GM18502 (cell line): ENCODE measurements around the gene EIF2B2.

ENCODE experiments used
- ATAC-seq: cut with Tn5 transposase; IDR thresholded peaks from one replicate; pipeline ENCODE4 v1.9.1; 2021; ENCODE audit warnings: mild to moderate bottlenecking; ENCODE audit not compliant: unreplicated experiment, poor library complexity

EIF2B2 gene

DNA sequence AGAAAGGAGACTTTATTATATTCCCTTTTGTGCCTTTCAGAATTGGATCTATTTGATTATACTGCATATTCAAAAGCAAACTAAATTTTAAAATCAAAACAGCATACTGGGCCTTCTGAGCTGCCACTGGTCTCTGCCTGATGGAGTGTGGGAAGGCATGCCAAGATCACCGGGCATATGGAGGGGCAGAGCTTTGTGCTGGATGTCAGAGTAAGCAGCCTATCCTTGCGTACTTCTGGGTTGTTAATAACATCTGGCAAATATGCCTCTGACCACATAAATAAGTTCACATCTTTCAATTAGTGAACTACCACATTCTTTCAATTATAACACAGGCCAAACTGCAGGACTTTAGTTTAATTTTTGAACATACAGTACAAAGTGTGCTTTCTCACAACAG lies 30.2 kb downstream of the EIF2B2 start:
- no peak for ATAC-seq

DNA sequence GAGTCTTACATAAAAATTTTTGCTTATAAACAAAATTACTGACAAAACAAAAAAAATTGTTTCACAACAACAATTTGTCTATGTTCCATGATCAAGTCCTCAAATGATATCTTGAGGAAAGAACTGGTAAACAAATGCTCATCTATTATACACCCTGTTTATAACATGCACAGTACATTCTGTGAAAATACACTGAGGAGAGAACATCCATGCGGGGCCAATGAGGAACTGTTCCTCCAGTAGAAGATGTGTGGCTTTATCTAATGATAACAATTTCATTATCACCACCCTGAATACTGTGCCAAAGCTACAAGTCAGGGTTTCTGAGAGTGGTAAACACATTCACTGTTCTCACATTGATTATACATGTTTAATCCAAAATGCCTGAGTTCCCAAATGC lies 37.8 kb downstream of the EIF2B2 start:
- ATAC-seq: no peak

DNA sequence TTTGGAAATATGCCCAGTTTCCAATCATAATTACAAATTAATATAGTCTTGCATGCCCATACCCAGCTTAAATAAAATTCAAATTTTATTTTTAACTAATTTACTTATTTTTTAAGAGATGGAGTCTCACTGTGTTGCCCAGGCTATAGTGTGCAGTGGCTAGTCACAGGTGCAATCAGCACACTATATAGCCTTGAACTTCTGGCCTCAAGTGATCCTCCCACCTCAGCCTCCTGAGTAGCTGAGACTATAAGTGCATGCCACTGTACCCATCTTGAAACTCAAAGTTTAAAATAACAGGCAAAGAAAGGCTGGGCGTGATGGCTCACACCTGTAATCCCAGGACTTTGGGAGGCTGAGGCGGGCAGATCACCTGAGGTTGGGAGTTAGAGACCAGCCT lies 38.2 kb downstream of the EIF2B2 start:
- no peak for ATAC-seq

DNA sequence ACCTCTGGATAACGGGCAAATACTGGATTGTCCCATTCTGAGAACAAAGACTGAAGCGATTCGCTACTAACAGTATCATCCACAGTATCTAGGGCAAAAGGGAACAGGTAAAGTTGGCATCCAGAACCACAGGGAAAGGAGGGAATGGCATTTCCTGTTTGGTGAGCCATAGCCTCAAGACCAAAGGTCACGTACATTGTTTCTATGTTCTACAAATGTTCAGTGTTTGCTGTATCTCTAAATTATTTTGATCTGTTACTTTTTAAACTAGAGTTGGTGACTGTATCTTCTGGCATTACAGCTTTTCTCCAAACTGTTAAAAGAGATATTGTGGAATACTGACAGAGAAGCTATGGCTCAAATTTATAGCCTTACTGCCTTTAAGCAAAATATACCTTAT lies 38.9 kb downstream of the EIF2B2 start:
- ATAC-seq: no peak

DNA sequence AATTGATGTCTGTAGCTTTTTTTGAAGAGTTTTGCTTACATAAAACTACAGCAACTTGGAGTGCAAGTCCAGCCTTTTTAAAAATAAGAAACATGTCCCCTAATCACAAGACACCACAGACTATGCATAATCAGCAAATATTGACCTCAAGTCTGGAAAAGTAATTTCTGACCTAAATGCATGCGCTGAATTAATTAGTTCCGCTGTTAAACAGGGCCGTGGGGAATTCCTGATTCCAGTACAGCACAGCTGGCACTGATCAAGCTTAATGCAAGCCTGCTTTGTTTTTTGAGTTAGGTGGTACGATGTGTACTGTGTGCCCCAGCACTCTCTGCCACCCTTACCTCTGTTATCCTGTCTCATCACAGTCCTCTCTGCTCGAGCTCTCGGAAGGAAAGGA lies 39.3 kb downstream of the EIF2B2 start:
- ATAC-seq: no peak

DNA sequence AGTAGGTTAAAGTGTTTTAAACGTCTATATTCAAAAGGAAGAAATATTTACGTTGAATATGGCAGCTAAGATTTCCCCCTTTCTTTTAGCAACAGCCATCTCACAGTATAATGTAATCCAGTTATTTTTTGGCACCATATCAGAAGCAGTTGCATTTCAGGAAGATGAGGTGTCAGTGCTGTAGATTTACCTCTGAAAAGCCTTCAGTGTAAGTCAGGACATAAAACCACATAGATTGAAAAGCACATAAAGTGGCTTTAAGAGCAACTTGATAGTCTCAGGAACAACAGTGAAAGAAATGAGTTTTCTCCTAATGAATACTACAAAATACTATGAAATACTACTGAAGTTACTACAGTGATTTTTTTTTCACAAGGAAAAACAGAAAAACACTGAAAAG lies 41.6 kb downstream of the EIF2B2 start:
- ATAC-seq: no peak

DNA sequence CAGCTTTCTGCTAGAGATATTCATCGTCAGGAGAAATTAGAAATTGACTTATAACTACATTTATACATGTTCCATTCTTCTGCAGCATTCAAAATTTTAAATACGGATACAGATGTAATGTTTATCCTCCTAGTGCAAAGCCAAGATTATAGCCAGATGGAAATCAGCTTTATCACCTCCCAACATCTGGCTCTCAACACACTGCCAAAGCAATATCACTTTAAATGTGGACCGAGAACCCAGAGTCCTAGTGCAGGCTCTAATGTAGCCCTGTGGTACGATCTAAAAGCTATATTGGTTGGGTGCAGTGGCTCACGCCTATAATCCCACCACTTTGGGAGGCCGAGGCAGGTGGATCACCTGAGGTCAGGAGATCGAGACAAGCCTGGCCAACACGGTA lies 42.0 kb downstream of the EIF2B2 start:
- ATAC-seq: no peak

DNA sequence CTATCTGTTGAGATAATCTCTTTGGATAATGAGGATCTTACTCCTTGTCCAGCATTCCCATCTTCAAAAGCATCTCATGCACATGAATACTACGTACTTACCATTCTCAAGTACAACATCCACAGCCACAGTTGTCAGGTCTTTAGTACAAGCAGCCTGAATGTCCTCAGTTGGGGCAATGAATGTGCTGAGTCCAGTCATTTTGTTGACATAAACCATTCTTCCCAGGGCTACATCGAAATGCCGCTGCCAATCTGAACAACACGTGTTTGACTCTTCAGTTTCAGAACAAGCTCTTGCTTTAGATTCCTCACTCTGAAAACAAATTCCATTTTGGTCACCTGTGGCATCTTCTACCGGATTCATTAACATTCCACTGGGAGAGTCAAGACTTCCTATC lies 43.6 kb downstream of the EIF2B2 start:
- no peak for ATAC-seq

DNA sequence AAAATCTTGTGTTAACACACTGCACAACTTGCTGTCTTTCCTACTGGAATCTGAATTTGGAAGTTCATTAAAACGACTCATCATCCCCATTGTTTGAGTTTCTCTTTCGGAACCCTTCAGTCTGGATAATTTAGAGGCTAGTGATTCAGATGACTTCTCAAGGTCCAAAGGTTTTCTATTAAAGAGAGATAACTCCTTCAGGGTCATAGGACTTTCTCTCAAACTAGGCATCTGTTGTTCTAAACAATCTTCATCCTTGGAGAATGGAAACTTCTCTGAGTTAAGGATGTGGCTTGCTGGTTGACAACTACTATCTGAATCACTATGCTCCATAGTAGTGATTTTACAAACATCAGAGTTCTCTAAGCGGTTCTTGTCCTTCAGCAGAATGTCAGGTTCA lies 44.2 kb downstream of the EIF2B2 start:
- no peak for ATAC-seq

DNA sequence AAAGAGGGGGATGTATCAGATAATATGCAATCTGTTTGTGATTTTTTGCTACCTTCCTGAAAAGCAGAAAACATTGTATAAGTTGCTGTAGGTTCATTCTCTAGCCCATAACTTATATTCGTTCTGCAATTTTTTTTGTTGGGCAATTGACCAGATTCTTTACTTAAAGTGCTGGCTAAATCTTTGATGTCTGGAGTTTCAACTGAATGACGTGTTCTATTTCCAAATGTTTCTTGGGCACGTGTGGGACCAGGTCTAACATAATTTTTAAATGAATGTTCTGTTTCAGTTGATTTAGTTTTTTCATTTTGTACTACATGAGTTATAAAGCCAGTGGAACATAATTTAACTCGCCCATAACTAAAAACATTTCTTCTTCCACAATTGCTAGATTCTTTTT lies 44.8 kb downstream of the EIF2B2 start:
- no peak for ATAC-seq

DNA sequence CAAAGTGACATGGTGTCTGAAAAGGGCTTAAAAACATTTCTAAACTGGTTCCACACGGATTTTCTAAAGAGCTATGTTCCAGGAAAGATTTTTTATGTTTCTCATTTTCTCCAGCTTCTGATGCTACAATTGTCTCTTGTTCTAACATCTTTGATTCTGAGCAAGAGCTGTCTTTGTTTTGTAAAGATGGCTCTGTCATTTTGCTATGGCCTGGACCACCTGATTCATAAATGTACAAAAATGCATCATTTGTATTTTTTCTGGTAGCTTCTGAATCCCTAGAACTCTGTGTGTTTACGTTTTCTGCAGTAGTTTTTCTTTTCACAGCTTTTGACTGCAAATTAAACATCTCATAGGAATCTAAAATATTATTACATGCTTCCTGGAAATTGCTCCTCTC lies 45.4 kb downstream of the EIF2B2 start:
- ATAC-seq: no peak

DNA sequence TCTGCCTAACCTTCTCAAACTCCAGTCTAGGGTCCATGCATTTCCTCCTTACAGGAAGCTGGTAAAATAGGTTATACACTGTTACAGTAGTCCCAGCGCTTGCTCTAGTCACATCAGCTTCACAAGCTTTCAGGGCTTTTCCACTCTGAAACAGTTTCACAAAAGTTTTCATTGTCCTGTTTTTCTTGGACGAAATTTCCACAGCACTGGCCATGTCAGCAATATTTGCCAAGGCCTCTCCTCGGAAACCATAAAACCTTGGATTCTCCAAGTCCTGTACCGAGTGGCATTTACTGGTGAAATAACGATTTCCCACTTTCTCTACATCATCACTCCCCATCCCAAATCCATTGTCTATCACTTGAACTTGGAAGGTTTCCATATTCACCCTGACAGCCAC lies 46.4 kb downstream of the EIF2B2 start:
- no peak for ATAC-seq

DNA sequence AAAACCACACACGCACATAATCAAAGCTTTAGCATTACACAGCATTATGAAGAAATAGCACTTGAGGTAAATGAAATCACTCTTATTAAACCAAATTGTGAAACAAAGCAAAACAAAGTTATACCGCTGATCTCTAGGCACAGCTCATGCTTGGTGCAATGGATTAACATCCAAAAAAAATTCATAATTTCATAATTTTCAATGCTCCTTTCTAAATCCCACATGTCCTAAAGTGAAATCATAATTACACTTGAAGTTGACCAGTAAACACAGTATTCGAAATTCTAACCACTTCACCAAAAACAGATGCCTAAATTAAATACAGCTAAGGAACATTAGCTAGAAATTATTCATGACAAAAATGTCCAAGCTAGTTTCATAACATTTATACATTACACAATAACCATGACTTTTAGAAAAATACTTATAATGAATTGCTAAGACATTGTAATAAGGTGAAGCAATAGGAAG lies 47.0 kb downstream of the EIF2B2 start:
- no peak for ATAC-seq

DNA sequence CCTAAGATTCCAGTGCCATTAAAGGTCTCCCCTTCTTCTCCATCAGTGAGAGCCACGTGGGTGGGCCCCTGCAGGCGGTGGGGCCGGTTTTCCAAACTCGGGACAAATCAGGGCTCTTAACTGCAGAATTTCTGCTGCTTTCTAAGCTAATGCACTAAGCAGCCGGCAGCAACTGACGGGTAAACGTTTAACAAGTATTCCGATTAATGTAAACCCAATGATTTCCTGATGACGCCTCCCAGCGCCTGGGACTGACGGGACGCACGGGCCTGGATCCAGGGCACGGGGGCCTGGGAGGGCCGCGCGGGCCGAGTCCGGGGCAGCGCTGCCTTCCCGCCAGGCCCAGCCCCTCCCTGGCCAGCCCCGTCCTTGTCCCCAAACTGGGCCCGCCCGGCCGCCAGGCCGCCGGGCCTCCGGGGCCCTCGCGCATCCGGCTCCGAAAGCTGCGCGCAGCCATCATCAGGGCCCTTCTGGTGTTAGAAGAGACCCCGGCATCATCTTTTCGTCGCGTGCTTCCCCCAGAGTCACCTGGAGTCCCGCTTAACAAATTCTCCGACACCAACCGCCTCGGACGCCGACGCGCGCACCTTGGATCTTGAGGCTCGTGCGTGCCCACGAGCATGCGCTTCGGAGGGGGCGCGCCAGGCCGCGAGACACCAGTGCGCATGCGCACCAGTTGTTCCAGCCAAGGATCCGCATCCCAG lies 48.3 kb downstream of the EIF2B2 start, which contains the start of gene MLH3:
TSS of gene MLH3 (minus strand) at position 616 of the 704 bp plus-strand sequence. CDS start 1,812 bp downstream, outside the sequence.
- peak; percentile 75 for ATAC-seq

DNA sequence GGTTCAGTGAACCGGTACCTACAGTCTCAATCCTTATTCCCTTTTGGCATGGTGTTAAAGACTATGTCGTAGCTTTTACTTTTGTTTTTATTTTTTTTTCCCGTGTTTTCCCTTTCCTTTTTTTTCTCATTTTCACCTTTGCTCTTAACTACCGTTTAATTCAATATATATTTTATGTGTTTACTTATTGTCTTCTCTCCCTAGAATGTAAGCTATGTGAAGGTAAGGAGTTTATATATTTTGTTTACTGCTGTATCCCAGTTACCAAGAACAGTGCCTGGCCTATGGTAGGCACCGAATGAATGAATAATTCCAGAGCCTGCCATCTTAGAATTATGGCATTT lies 48.8 kb downstream of the EIF2B2 start:
- no peak for ATAC-seq

DNA sequence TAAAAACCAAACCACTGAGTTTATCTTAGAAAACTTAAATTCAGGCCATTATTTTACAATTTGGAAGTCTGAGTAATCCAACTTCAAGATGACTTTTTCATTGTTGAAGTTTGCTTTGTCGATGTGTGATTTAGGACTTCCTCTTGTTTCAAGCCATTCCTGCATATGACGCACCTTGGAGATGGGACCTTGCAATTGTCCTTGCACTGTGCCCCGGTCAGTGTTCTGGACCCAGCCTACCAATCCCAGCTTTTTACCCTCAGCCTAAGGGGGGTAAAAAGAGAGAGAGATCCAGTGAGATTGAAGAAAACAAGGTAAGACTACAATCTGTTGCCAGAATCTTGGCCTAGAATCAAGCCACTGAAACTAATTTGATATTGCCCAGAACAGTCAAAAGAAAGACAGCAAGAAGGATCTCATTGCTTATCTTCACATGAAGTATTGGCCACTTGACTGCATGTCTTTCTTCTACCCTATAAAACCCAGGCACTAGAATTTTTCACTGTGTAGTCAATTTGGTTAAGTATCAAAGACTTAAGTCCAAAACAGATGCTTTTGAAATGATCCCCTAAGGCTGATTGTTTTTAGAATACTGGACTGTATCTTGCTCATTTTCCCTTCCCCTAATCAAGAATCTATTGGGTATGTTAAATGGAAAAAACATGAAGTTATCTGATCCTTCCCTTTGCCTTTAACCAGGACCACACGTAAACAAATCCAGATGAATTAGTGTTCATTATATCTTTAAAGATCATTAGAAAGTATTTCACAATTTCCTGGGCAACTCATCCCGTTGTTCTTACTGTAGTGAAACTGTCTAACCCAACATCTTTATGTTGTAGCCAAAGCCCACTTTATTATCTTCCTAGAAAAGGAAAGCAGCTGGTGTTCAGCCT lies 50.9 kb downstream of the EIF2B2 start:
- no peak for ATAC-seq

DNA sequence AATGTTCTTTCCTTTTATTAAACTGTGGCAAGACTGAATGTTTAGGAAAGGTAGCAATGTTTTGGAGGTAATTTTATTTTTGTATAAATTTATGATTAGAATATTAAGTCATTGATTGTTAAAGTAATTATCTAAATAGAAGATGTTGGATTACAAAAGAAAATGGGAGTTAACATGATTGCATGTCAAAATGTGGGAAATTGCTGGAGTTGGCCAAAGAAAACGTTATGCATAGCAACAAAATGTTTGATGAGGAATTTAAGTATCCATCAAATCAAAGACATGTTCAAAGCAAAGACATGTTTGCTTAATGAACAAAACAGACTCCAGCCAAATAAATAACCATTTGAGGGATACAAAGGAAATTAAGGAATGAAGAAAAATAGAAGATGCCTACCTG lies 51.7 kb downstream of the EIF2B2 start:
- no peak for ATAC-seq

DNA sequence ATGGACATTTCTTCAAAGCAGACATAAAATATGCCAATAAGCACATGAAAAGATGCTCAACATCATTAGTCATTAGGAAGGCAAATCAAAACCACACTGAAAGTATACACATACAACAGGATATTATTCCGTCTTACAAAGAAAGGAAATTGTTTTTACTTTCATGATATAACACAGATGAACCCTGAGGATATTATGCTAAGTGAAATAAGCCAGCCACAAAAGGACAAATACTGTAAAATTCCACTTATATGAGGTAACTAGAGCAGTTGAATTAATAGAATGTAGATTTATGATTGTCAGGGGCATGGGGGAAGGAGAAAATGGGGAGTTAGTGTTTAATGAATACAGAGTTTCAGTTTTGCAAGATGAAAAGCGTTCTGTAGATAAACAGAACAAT lies 56.9 kb downstream of the EIF2B2 start:
- no peak for ATAC-seq

DNA sequence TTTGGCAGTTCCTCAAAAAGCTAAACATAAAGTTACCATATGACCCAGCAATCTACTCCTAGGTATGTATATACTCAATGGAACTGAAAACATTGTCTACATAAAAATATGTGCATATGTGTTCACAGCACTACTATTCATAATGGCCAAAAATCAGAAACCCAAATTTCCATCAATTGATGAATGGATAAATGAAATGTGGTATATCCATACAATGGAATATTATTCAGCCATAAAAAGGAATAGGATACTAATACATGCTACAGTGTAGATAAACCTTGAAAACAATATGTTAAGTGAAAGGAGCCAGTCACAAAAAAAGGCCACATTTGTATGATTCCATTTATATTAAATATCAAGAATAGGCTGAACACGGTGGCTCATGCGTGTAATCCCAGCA lies 57.7 kb downstream of the EIF2B2 start:
- ATAC-seq: no peak
